Measurements from ENCODE around the gene MATK. TPM values are rescaled to one million over a fixed set of nuclear protein-coding genes. Genes with fewer than 3 reads are reported as not detected.

Gene MATK
- total RNA-seq, 1 donor from 2014 or later = 0.20 TPM

GRCh38 chr19:3751236-3751635 is 34.9 kb downstream of the MATK start:
- DNase-seq (ENCODE audit: low read depth in 2 of 2) = no peak

GRCh38 chr19:3750211-3750610 is 36.0 kb downstream of the MATK start:
- DNase-seq (ENCODE audit: low read depth in 2 of 2) = no peak

- no peak for DNase-seq (ENCODE audit: low read depth in 2 of 2)
These were observed 37.2 kb downstream of the MATK start for GRCh38 chr19:3748965-3749364.

- DNase-seq (ENCODE audit: low read depth in 2 of 2) = no peak
These were observed 39.7 kb downstream of the MATK start for GRCh38 chr19:3746371-3747056.

- DNase-seq (ENCODE audit: low read depth in 2 of 2) = no peak
These were observed 40.7 kb downstream of the MATK start for GRCh38 chr19:3745363-3746045.

- DNase-seq (ENCODE audit: low read depth in 2 of 2) = peak in 1 of 2 donors; percentile 24
These were observed 42.7 kb downstream of the MATK start for GRCh38 chr19:3743486-3743885.

GRCh38 chr19:3740431-3740830 is 45.8 kb downstream of the MATK start:
- DNase-seq (ENCODE audit: low read depth in 2 of 2) = no peak

GRCh38 chr19:3738477-3739220 is 47.5 kb downstream of the MATK start:
- DNase-seq (ENCODE audit: low read depth in 2 of 2) = peak in 1 of 2 donors; percentile 22

- no peak for DNase-seq (ENCODE audit: low read depth in 2 of 2)
These were observed 48.5 kb downstream of the MATK start for GRCh38 chr19:3737487-3738205.

- DNase-seq (ENCODE audit: low read depth in 2 of 2) = no peak
These were observed 50.0 kb downstream of the MATK start for GRCh38 chr19:3736106-3736724.

GRCh38 chr19:3734310-3734600 is 51.9 kb downstream of the MATK start:
- no peak for DNase-seq (ENCODE audit: low read depth in 2 of 2)

GRCh38 chr19:3733549-3734309 is 52.5 kb downstream of the MATK start:
- DNase-seq (ENCODE audit: low read depth in 2 of 2) = no peak

- DNase-seq (ENCODE audit: low read depth in 2 of 2) = no peak
These were observed 54.1 kb downstream of the MATK start for GRCh38 chr19:3732108-3732507.

- no peak for DNase-seq (ENCODE audit: low read depth in 2 of 2)
These were observed 55.7 kb downstream of the MATK start for GRCh38 chr19:3730457-3730958.

Other genes starting within 250 kb of the MATK start
- not detected in 2 replicates for gene TEKTIP1, start 247.2 kb downstream of the MATK start, total RNA-seq
- 47.5 and 84.7 TPM in 2 replicates for gene MFSD12, start 228.8 kb downstream of the MATK start, total RNA-seq
- gene HMG20B, start 213.4 kb downstream of the MATK start, total RNA-seq = 59.1 and 60.5 TPM in 2 replicates
- 0.20 and 0.65 TPM in 2 replicates for gene GIPC3, start 200.9 kb downstream of the MATK start, total RNA-seq
- gene TBXA2R, start 179.5 kb downstream of the MATK start, total RNA-seq = 0.99 and 1.5 TPM in 2 replicates
- 15.3 and 21.6 TPM in 2 replicates for gene CACTIN, start 159.6 kb downstream of the MATK start, total RNA-seq
- 19.0 and 28.0 TPM in 2 replicates for gene PIP5K1C, start 85.9 kb downstream of the MATK start, total RNA-seq
- not detected in 2 replicates for gene TJP3, start 78.0 kb downstream of the MATK start, total RNA-seq
- 9.2 and 20.6 TPM in 2 replicates for gene APBA3, start 24.7 kb downstream of the MATK start, total RNA-seq
- 61.1 and 61.2 TPM in 2 replicates for gene MRPL54, start 23.7 kb downstream of the MATK start, total RNA-seq
- gene RAX2, start 14.2 kb downstream of the MATK start, total RNA-seq = not detected in 2 replicates
- gene ZFR2, start 82.7 kb upstream of the MATK start, total RNA-seq = not detected in 2 replicates
- gene ATCAY, start 94.3 kb upstream of the MATK start, total RNA-seq = not detected in 2 replicates
- gene NMRK2, start 146.7 kb upstream of the MATK start, total RNA-seq = not detected in 2 replicates
- gene DAPK3, start 184.7 kb upstream of the MATK start, total RNA-seq = 103 and 113 TPM in 2 replicates
- gene EEF2, start 199.1 kb upstream of the MATK start, total RNA-seq = 1,904 and 2,063 TPM in 2 replicates
- 19.6 and 21.6 TPM in 2 replicates for gene PIAS4, start 221.4 kb upstream of the MATK start, total RNA-seq